Activated naive CD8-positive, alpha-beta T cell treated with anti-CD3 and anti-CD28 coated beads, Interleukin-2, amount 50 U/mL, for 24 hours (primary cell): ENCODE results near the gene LRIG3.
A peak's percentile ranks its signal among the peaks of the same experiment; 100 is the strongest.

Source experiments
- ATAC-seq: fragments of 150-1000 bp; cut with Tn5 transposase; one replicate; pipeline ENCODE4 v1.10.0; 2021
- DNase-seq: peaks from one replicate; pipeline ENCODE4 v3.0.0; 2021
- H3K27ac Mint-ChIP-seq: one replicate; pipeline ENCODE4 v1.8.0; 2021; ENCODE audit warnings: mild to moderate bottlenecking, mixed read lengths
- H3K27me3 Mint-ChIP-seq: one replicate; pipeline ENCODE4 v1.8.0; 2021; ENCODE audit warnings: mixed read lengths
- H3K36me3 Mint-ChIP-seq: one replicate; pipeline ENCODE4 v1.8.0; 2021; ENCODE audit warnings: low read depth, mixed read lengths
- H3K4me1 Mint-ChIP-seq: one replicate; pipeline ENCODE4 v1.8.0; 2021; ENCODE audit warnings: mixed read lengths
- H3K4me3 Mint-ChIP-seq: one replicate; pipeline ENCODE4 v1.8.0; 2021; ENCODE audit warnings: mild to moderate bottlenecking, moderate library complexity, mixed read lengths
- H3K9me3 Mint-ChIP-seq: one replicate; pipeline ENCODE4 v1.8.0; 2021; ENCODE audit warnings: mixed read lengths

LRIG3 gene

GRCh38 chr12:58923781-58924180 is 3.5 kb upstream of the LRIG3 start:
- ATAC-seq (no peak), DNase-seq (no peak)
- Mint-ChIP-seq H3K4me3 (no peak overlapping the region), H3K9me3 (no peaks in the 10 kb centered on the region), H3K27ac (no peak overlapping the region), H3K36me3 (no peaks in the 10 kb centered on the region), H3K27me3 (peaks cover 22% of the 10 kb centered on the region), H3K4me1 (peaks cover 8% of the 10 kb centered on the region)

- Mint-ChIP-seq H3K36me3 (no peaks in the 10 kb centered on the region), H3K4me3 (no peak overlapping the region), H3K27me3 (peaks cover 31% of the 10 kb centered on the region), H3K9me3 (no peaks in the 10 kb centered on the region), H3K4me1 (peaks cover 8% of the 10 kb centered on the region), H3K27ac (no peak overlapping the region)
- ATAC-seq (no peak), DNase-seq (no peak)
These were observed 2.5 kb upstream of the LRIG3 start for GRCh38 chr12:58922849-58923248.

GRCh38 chr12:58920961-58921861 is 907 bp upstream of the LRIG3 start:
- Mint-ChIP-seq H3K36me3 (no peaks in the 10 kb centered on the region), H3K27me3 (peaks cover 35% of the 10 kb centered on the region), H3K4me1 (peaks cover 8% of the 10 kb centered on the region), H3K27ac (no peak overlapping the region), H3K4me3 (no peak overlapping the region), H3K9me3 (no peaks in the 10 kb centered on the region)
- ATAC-seq (no peak), DNase-seq (peak; percentile 3)

- peak; percentile 33 for ATAC-seq
- Mint-ChIP-seq H3K27me3 (peaks cover 35% of the 10 kb centered on the region), H3K4me3 (no peak overlapping the region)
These were observed 838 bp downstream of the LRIG3 start for GRCh38 chr12:58919231-58920101.

GRCh38 chr12:58918469-58918844 is 1.8 kb downstream of the LRIG3 start:
- Mint-ChIP-seq H3K27me3 (peaks cover 35% of the 10 kb centered on the region), H3K27ac (no peak overlapping the region), H3K4me1 (peaks cover 8% of the 10 kb centered on the region), H3K36me3 (no peaks in the 10 kb centered on the region), H3K4me3 (no peak overlapping the region), H3K9me3 (no peaks in the 10 kb centered on the region)
- ATAC-seq (no peak), DNase-seq (no peak)

More at GRCh38 chr12:58919231-58920101, 838 bp downstream of the LRIG3 start:
- Mint-ChIP-seq H3K4me1 (peaks cover 8% of the 10 kb centered on the region), H3K9me3 (no peaks in the 10 kb centered on the region), H3K36me3 (no peaks in the 10 kb centered on the region), H3K27ac (no peak overlapping the region)
- no peak for DNase-seq

- Mint-ChIP-seq H3K27ac (no peak overlapping the region), H3K27me3 (peaks cover 35% of the 10 kb centered on the region), H3K4me3 (no peak overlapping the region), H3K4me1 (peaks cover 8% of the 10 kb centered on the region), H3K9me3 (no peaks in the 10 kb centered on the region), H3K36me3 (no peaks in the 10 kb centered on the region)
- DNase-seq (no peak), ATAC-seq (no peak)
These were observed 2.4 kb downstream of the LRIG3 start for GRCh38 chr12:58917699-58918468.

GRCh38 chr12:58916921-58917511 is 3.3 kb downstream of the LRIG3 start:
- ATAC-seq (no peak), DNase-seq (no peak)
- Mint-ChIP-seq H3K4me1 (peaks cover 8% of the 10 kb centered on the region), H3K36me3 (no peaks in the 10 kb centered on the region), H3K27me3 (peaks cover 32% of the 10 kb centered on the region), H3K9me3 (no peaks in the 10 kb centered on the region), H3K27ac (no peak overlapping the region), H3K4me3 (no peak overlapping the region)

GRCh38 chr12:58916161-58916621 is 4.1 kb downstream of the LRIG3 start:
- no peaks in the 10 kb centered on the region for H3K9me3 Mint-ChIP-seq
- H3K27me3 Mint-ChIP-seq = peaks cover 28% of the 10 kb centered on the region
- no peak overlapping the region for H3K4me3 Mint-ChIP-seq
- ATAC-seq = no peak
- H3K27ac Mint-ChIP-seq = no peak overlapping the region
- H3K36me3 Mint-ChIP-seq = no peaks in the 10 kb centered on the region
- no peak for DNase-seq
- H3K4me1 Mint-ChIP-seq = peaks cover 8% of the 10 kb centered on the region

- Mint-ChIP-seq H3K27me3 (peaks cover 22% of the 10 kb centered on the region), H3K9me3 (no peaks in the 10 kb centered on the region), H3K27ac (no peak overlapping the region), H3K4me1 (peaks cover 7% of the 10 kb centered on the region), H3K36me3 (no peaks in the 10 kb centered on the region), H3K4me3 (no peak overlapping the region)
- DNase-seq = no peak
- ATAC-seq = no peak
These were observed 4.7 kb downstream of the LRIG3 start for GRCh38 chr12:58915634-58916033.

- DNase-seq = no peak
- Mint-ChIP-seq H3K4me3 (no peak overlapping the region), H3K4me1 (peaks cover 2% of the 10 kb centered on the region), H3K36me3 (no peaks in the 10 kb centered on the region), H3K9me3 (no peaks in the 10 kb centered on the region), H3K27me3 (peaks cover 18% of the 10 kb centered on the region), H3K27ac (no peak overlapping the region)
- no peak for ATAC-seq
These were observed 5.3 kb downstream of the LRIG3 start for GRCh38 chr12:58915037-58915436.

- no peak overlapping the region for H3K27ac Mint-ChIP-seq
- H3K9me3 Mint-ChIP-seq = no peaks in the 10 kb centered on the region
- H3K4me1 Mint-ChIP-seq = peaks cover 2% of the 10 kb centered on the region
- no peaks in the 10 kb centered on the region for H3K36me3 Mint-ChIP-seq
- DNase-seq = no peak
- H3K27me3 Mint-ChIP-seq = peaks cover 16% of the 10 kb centered on the region
- no peak for ATAC-seq
- H3K4me3 Mint-ChIP-seq = no peak overlapping the region
These were observed 5.8 kb downstream of the LRIG3 start for GRCh38 chr12:58914457-58914856.

- DNase-seq (no peak), ATAC-seq (no peak)
- peaks cover 3% of the 10 kb centered on the region for H3K9me3 Mint-ChIP-seq
- no peak overlapping the region for H3K4me3 Mint-ChIP-seq
- no peaks in the 10 kb centered on the region for H3K27me3 Mint-ChIP-seq
- no peaks in the 10 kb centered on the region for H3K36me3 Mint-ChIP-seq
- H3K4me1 Mint-ChIP-seq = no peaks in the 10 kb centered on the region
- H3K27ac Mint-ChIP-seq = no peak overlapping the region
These were observed 12.9 kb downstream of the LRIG3 start for GRCh38 chr12:58907391-58907790.

GRCh38 chr12:58906917-58907316 is 13.4 kb downstream of the LRIG3 start:
- ATAC-seq (no peak), DNase-seq (no peak)
- H3K9me3 Mint-ChIP-seq = peaks cover 3% of the 10 kb centered on the region
- no peak overlapping the region for H3K27ac Mint-ChIP-seq
- H3K4me3 Mint-ChIP-seq = no peak overlapping the region
- no peaks in the 10 kb centered on the region for H3K27me3 Mint-ChIP-seq
- H3K36me3 Mint-ChIP-seq = no peaks in the 10 kb centered on the region
- no peaks in the 10 kb centered on the region for H3K4me1 Mint-ChIP-seq

GRCh38 chr12:58905422-58905821 is 14.9 kb downstream of the LRIG3 start:
- Mint-ChIP-seq H3K27ac (no peak overlapping the region), H3K4me3 (no peak overlapping the region), H3K36me3 (no peaks in the 10 kb centered on the region), H3K4me1 (no peaks in the 10 kb centered on the region), H3K9me3 (peaks cover 3% of the 10 kb centered on the region), H3K27me3 (no peaks in the 10 kb centered on the region)
- no peak for DNase-seq
- ATAC-seq = no peak
